Left renal pelvis (tissue), 4 donors: ENCODE results near the gene UBXN11. TPM values are rescaled to one million over a fixed set of nuclear protein-coding genes. Genes with fewer than 3 reads are reported as not detected.

Experiments used
- DNase-seq, 4 donors: peaks; one replicate each; pipeline ENCODE4 v3.0.0-alpha.2; 2013; ENCODE audit warnings: low read depth in 4 of 4, low spot score in 3 of 4
- polyA plus RNA-seq, 4 donors: library from polyadenylated mRNA; unstranded; fragments of 120-200 nt; gene quantifications; one replicate each; pipeline ENCODE4 v1.2.1, GENCODE V29; 2013; ENCODE audit not compliant: insufficient read length in 4 of 4

Gene UBXN11
- polyA plus RNA-seq, 4 donors, result 18.8 to 56.9 (median 33.7) TPM

DNA sequence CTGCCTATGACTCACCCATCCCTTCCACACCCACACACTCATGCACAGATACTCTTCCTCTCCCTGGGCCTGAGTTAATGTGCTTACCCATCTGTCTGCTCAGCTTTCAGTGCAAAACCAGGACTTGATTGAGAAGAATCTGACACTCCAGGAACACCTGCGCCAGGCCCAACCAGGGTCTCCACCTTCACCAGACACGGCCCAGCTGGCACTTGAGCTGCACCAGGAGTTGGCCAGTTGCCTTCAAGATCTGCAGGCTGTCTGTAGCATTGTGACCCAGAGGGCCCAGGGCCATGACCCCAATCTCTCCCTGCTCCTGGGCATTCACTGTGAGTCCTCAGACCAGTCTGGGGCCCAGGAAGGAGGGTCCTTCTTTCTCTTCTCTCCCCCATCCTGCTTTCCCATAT lies 30.0 kb downstream of the UBXN11 start:
- DNase-seq, result no peak

DNA sequence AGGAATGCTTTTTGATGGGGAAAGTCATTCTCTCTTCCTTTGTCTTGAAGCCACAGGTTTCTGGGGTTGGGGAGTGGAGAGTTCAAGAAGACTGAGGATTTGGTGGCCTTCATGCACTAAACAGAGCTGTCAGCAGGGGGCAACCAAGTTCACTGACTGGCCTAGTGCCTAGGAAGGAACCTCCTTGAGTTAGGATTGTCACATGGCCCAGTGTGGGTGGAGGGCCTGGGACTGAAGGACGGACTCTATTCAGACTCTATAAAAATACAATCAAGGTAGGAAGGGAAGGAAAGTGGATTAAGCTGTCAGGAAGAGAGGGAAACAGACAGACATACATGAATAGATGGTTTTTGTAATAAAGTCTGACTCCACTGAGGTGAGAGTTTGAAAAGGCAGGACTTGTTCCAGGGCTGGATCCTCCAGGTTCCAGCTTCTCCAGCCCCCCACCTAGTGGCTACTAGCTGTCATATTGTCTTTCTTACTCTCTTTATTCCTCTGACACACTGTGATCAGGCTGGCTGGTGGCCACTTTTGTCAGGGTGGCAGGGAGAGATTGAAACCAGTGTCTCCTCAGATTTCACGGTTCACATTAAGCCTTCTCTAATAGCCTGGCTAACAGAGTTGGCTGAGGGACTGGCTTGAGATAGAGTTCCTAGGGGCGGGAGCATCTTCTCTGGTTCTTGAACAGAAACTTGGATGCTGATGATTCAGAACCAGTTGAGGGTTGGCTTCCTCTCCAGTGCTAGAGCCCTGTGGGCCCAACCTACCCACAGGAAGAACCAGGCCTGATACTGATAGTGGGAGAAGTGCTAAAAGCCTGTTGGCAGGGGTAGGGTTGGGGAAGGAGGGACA lies 30.6 kb downstream of the UBXN11 start:
- peak in 3 of 4 donors; percentile 47 to 59 (median 48) for DNase-seq

DNA sequence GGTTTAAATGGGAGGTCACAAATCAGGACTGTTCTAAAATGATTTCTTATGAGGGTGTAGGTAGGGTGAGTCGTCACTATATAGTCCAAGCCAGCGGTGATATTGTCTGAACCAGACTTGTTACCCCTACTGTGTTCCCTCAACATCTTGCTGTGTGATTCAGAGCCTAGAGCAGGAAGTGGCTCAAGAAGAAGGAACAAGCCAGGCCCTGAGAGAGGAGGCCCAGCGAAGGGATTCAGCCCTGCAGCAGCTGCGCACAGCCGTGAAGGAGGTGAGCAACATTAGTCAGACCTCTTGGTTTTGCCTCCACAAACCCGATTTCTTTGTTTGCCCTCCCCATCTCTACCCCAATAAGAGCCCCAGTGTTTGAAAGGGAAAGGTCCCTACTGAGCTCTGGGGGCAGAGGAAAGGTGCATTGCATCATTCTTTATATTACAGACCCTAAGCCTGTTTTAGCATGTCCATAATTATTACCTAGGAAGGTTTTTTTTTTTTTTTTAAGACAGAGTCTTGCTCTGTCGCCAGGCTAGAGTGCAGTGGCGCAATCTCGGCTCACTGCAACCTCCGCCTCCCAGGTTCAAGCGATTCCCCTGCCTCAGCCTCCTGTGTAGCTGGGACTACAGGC lies 31.5 kb downstream of the UBXN11 start:
- no peak for DNase-seq

DNA sequence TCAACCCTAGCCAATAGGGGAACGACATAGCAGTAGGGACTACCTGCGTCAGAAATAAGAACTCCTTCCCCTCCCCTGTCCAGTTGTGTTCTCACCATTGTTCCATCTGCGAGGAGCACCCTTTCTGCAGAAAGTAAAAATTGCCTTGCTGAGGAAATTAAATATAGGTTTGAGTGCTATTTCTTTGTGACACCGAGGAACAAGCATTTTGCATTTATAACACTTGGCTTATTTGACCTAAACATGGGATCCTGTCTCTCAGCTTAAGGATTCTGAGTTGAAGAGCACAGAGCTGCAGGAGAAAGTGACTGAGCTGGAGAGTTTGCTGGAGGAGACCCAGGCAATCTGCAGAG lies 37.3 kb downstream of the UBXN11 start:
- no peak for DNase-seq

DNA sequence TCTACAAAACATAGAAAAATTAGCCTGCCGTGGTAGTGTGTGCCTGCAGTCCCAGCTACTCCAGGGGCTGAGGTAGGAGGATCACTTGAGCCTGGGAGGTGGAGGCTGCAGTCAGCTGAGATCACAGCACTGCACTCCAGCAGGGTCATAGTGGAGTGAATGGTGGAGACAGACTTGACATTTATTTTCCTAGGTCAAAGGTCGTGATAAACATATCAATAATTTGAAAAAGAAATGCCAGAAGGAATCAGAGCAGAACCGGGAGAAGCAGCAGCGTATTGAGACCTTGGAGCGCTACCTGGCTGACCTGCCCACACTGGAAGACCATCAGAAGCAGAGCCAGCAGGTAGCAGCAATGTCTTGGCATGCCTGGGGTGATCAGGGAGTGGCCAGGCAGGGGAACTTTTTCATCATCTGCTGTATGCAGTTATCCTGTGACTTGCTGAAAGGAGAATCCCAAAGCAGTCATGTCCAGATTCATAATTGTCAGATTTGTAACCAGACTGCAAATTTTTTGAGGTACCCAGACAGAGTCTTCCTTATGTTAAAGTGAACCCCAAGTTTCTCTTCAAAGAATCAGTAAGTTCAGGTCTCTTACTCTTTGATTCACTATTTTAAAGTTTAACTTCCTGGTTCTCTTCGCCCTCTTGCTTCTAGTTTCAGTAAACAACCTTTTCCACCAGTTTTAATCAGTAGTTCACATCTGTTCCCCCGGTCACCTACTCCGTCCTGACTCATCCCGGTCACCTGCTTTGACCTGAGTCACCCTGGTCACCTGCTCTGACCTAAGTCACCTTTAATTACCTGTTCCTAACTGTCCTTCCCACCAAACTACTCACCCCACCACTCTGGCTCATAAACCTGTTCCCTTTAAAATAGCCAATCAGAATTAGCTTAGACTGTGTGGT lies 37.9 kb downstream of the UBXN11 start:
- no peak for DNase-seq

DNA sequence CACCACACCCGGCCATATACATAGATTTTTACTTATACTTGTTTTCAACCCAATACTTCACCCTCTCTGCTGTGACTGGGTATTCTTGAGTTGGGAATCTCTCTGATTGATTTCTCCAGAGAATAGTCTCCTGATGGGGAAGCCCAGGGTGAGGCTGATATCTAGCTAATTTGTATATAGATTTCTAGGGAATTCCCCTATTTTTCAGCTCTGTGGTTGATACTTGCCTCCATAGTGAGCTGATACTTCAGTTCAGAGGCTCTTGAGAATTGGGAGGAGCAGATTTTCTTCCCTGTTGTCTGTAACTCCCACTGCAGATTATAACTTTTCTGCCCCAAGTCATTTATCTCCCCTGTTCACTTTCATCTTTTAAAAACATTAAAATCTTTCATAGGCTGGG lies 41.0 kb downstream of the UBXN11 start:
- DNase-seq, result no peak

DNA sequence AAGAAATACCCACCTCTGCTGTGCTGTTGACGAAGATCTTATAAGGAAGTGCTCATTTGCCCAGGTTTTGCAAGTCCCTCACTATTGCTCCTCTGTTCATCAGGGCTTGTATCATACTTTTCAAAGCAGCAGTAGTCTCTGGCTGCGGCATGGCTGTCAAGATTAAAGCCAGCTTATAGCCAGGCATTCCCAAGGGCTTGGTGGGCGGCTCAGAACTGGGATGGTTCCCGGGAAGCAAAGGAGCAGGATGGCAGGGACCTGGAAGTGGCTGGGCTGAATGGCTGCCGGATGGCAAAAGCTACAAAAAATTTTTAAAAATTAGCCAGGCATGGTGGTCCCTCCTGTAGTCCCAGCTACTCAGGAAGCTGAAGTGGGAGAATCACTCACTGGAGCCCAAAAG lies 43.2 kb downstream of the UBXN11 start:
- DNase-seq, result no peak

DNA sequence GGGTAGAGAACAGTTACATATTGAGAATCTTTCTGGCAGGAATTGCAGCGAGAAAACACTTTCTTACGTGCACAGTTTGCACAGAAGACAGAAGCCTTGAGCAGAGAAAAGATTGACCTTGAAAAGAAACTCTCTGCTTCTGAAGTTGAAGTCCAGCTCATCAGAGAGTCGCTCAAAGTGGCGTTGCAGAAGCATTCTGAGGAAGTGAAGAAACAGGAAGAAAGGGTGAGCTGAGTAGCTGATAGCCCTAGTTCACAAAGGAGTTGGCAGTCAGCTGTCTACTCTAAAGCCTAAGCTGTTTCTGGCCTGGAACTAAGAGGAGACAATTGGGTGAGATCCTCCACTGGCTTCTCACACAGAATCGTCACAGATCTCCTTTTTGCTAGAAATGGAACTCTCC lies 46.9 kb downstream of the UBXN11 start:
- no peak for DNase-seq

DNA sequence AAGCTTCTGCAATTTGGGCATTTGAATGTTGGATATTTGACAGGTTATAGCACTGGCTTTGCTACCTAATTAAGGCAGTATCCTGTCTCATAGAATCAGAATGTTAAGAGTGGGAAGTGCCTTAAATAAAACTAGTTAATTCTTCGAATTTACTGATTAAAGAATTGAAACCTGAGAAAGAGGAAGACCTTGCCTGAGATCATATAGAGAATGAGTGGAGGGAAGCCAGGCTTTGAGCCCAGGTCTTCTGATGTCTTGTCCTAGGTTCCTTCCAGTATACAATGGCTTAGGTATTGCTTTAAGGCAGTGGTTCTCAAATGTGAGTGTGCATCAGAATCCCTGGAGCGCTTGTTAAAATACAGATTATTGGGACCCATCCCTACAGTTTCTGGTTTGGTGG lies 47.4 kb downstream of the UBXN11 start:
- DNase-seq, result no peak

DNA sequence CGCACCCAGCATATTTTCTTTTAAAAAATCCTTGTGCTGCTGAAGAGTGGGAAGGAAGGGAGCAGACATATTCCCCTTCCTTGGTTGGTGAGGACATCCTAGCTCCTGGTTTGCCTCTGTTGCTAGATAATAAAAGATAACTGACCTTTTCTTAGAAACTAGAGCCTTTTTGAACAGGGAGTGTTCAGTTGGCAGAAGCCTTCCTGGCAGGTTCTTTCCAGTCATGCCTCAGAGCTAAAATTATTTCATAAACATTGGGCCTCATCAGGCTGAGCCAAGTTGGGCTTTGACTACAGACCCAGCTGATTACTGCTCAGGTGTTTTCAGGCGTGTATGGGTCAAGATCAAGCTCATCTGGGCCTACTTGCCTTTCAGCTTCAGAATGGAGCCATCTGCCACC lies 49.2 kb downstream of the UBXN11 start:
- DNase-seq, result no peak

DNA sequence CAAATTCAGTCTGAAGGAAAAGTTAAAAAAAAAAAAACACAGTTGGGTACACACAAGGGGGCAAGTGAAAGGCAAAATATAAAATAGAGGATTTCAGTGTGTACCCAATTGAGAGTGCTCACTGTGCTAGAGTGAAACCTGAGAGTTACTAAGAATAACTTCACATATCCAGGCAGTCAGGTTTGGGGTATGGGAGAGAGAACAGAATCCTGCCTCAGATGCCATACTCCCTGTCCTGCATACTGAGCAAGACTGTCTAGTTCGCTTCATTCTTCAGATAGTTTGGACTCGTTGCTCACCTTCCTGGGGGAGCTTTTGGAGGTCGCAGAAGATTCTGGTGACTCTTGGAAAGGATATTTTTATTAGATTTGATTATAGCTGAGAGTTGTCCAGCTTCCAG lies 52.0 kb downstream of the UBXN11 start:
- DNase-seq, result no peak

DNA sequence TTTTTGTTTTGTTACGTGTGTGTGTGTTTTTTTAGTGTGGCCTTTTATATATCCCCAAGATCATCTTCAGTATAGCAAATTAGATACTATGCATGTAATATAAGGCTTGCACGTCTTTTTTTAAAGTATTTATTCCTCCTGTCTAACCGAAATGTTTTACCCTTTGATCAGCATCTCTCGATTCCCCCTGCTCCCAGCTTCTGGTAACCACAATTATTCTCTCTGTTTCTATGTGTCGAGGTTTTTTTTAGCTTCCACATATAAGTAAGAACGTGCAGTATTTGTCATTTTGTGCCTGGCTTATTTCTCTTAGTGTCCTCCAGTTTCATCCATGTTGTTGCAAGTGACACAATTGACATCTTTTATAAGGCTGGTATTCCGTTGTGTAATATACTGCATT lies 53.7 kb downstream of the UBXN11 start:
- no peak for DNase-seq

DNA sequence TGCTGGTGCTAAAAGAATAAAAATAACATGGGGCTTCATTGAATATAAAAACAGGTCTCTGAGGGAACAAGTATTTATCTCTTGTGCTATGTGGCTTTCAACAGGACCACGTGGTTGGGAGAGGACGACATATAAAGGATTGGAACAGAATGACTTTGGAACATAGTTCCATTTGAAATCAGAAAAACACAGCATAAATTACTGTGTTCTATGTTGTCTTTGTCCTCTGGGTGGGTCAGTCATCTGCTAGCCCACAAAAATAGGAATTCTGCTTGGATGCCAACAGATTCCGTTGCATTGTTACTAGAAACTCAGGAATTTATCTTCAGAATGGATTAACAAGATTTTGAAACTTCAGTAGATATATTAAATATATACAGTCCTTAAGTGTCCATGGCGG lies 66.5 kb downstream of the UBXN11 start:
- DNase-seq, result no peak

DNA sequence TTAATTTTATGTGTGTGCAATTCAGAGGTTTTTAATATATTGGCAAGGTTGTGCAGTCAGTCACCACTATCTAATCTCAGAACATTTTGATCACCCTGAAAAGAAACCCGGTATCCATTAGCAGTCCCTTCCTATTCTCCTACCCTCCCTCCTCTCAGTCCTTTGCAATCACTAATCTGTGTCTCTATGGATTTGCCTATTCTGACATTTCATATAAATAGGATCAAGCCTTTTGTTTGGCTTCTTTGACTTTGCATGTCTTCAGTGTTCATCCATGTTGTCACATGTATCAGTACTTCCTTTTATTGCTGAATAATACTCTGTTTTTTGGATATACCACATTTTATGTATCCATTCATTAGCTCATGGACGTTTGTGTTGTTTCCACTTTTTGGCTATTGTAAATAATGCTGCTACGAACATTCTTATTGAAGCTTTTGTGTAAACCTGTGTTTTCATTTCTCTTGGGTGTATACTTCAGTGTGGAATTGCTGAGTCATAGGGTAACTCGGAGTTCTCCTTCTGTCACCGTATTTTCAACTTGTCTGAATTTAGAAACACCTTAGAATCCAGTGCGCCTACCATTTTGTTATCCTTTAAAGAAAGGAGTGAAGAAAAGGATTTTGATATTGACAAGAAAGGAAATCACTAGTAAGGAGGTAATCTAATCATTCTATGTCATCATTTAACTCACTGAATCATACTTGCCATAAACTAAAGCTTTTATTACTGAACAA lies 69.0 kb downstream of the UBXN11 start:
- no peak for DNase-seq

DNA sequence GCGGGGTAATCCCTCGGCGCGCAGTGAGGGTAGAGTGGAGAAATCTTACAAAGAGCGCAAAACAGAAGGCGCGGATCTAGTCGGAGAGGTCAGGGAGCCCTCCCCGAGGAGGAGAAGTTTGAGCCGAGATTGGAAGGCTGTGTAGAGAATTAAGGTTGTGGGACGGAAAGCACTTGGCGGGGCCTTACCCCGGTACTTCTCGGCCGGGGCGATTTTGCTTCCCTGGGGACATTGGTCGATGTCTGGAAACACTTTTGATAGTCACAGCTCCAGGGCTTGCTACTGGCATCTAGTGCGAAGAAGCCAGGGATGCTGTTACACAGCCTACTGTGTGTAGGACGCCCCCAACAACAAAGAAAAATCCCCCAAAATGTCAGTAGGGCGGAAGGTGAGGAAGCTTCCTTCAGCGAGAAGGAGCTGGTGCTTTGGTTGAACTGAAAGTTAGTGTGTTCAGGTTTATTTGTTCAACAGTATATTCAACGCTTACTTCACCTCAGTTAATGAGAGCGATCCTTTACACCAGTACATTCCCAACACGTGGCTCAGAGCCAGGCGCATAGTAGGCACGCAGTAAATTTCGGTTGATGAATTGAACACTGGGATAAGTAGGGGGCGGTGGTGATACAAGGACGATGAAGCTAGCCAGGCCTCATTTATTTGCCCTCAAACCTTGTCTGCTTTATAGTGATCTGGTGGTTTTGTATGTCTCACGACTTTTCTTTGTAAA lies 71.6 kb downstream of the UBXN11 start:
- no peak for DNase-seq

DNA sequence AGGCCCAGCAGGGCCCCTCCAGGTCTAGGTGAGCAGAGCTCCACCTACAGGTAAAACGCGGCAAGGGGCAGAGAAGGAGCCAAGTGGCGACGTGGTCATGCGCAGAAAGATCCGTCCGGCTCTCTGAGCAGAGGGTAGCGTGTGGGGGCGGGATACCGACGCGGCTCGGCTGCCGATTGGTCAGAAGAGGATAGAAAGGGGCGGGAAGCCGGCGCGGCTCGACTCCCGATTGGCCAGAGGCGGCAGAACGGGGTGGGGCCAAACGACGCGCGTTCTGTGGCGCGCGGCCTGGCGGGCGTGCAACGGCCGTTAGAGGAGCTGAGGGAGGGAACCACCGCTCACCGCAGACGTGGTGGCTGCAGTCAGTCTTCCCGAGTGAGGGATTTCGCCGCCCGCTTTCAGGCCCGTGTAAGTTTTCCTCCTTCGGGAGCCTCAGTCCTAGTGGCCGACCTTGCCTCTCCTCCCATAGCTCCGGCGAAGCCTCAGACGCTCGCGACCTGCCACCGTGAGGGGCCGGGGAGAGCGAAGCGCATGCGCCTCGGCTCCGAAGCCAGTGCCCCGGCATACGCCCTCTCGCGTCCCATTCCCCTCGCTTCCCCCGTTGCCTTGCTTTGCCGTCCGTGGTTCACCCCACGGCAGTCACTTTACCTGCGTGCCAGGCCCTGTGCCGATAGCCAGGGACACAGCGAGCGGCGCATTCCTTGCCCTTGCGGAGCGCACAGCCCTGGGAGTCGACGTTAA lies 72.4 kb downstream of the UBXN11 start, which contains the start of gene CEP85:
CEP85 (plus strand) TSS at position 298 of the 741 bp plus-strand sequence. CDS start 5,584 bp downstream, outside the sequence.
- peak; percentile 90 to 95 (median 92) for DNase-seq
